ENCODE measurements around the gene ADGRG1. TPM values are rescaled to one million over a fixed set of nuclear protein-coding genes. Genes with fewer than 3 reads are reported as not detected.

Gene ADGRG1
- total RNA-seq, 1 donor from 2014 or later, result 19.7 TPM

DNA sequence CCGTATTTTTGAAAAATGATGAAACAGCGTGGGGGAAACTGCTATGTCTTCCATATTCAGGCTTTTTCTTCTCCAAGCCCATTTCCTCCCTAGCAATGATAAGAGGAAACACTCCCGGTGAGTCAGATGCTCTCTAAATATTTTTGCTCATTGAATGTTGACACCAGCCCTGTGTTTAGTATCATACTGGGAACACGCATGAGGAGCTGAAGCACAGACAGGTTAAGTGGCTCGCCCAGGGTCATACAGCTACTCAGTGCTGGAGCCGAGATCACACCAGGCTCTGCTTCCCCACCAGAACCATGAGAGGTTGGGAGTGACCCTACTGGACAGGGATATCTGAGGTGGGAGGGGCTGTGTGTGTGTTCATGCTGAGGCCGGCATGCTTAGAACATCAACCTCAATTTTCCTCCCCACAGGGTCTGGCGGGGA, 37.8 kb upstream of the ADGRG1 start:
- H3K4me1 Mint-ChIP-seq (ENCODE audit: low read depth), result peaks cover 3% of the 10 kb centered on the region
- H3K27me3 Mint-ChIP-seq, result peaks cover 11% of the 10 kb centered on the region
- H3K36me3 Mint-ChIP-seq (ENCODE audit: insufficient read depth), result no peaks in the 10 kb centered on the region
- TF ChIP-seq, protein P1, sequence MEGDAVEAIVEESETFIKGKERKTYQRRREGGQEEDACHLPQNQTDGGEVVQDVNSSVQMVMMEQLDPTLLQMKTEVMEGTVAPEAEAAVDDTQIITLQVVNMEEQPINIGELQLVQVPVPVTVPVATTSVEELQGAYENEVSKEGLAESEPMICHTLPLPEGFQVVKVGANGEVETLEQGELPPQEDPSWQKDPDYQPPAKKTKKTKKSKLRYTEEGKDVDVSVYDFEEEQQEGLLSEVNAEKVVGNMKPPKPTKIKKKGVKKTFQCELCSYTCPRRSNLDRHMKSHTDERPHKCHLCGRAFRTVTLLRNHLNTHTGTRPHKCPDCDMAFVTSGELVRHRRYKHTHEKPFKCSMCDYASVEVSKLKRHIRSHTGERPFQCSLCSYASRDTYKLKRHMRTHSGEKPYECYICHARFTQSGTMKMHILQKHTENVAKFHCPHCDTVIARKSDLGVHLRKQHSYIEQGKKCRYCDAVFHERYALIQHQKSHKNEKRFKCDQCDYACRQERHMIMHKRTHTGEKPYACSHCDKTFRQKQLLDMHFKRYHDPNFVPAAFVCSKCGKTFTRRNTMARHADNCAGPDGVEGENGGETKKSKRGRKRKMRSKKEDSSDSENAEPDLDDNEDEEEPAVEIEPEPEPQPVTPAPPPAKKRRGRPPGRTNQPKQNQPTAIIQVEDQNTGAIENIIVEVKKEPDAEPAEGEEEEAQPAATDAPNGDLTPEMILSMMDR (IDR thresholded peaks at IDR 0.05; ENCODE audit: unreplicated experiment), result no peak
- H3K9me3 Mint-ChIP-seq (ENCODE audit: low read depth), result no peaks in the 10 kb centered on the region
- DNase-seq (ENCODE audit: low spot score, unreplicated experiment), result no peak
- H3K27ac Mint-ChIP-seq, result no peak overlapping the region
- H3K4me3 Mint-ChIP-seq (ENCODE audit: low read depth), result no peak overlapping the region

DNA sequence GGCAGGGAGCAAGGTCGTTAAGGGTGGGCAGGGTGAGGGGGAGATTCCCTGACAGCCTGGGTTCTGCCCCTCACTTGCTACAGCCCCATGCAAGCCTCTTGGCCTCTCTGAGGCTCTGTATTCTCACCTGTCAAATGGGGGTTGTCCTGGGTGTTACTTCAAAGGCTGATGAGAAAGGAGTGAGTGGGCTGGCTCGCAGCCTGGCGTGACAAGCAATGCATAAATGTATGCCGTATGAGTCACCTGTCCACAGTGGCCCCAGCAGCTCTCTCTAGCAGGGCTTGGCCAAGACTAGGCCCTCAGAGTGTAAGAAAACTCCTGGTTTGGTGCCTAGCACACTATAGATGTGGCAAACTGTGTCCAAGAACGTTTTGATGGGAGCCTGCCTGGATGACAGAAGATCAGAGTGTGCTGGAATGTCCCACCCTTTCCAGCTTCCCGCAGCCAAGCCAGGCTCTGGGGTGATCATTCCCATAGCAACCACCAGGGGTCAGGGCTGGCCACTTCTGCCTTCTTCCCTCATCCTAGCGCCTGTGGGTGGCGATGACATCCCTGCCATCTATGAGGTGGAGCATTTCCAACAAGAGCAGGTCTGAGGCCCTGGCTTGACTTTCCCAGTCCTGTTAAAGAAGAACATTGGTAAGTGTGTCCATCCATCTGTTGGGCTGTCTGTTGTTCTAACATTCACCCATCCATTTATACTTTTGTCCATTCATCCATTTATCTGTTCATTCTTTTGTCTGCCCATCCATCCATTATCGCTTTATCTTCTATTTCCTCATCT, 37.2 kb upstream of the ADGRG1 start:
- TF ChIP-seq, protein P1 (IDR thresholded peaks at IDR 0.05; ENCODE audit: unreplicated experiment), result peak; percentile 93
- peak; percentile 65 for DNase-seq (ENCODE audit: low spot score, unreplicated experiment)

DNA sequence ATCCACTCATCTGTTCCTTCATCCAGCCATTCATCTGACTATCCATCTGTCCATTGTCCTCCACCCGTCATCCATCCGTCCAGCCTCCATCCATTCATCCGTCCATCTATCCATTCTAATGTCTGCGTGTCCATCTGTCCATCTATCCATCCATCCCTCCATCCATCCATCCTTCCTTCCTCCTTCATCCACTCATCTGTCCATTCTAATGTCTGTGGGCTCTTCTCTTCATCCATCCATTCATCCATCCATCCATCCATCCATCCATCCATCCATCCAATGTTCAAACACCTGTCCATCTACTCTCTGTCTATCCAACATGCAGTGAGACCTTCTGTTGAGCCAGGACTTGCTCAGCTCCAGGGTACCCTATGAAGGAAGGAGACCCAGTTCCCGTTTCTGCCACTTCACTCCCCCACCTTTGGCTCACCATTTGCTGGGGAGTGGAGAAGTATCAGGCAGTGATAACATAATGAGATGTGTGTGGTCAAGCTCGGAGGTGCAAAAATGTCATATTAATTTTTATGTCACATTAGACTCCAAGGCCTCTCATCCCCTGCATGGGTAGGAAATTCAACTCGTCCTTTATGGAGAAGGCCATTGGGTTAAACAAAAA, 36.5 kb upstream of the ADGRG1 start:
- peaks cover 11% of the 10 kb centered on the region for H3K27me3 Mint-ChIP-seq
- TF ChIP-seq, protein P1 (IDR thresholded peaks at IDR 0.05; ENCODE audit: unreplicated experiment), result no peak

More for the DNA sequence above, 37.2 kb upstream of the ADGRG1 start:
- no peak overlapping the region for H3K27ac Mint-ChIP-seq
- H3K4me1 Mint-ChIP-seq (ENCODE audit: low read depth), result peaks cover 3% of the 10 kb centered on the region
- H3K27me3 Mint-ChIP-seq, result peaks cover 11% of the 10 kb centered on the region
- H3K36me3 Mint-ChIP-seq (ENCODE audit: insufficient read depth), result no peaks in the 10 kb centered on the region
- H3K9me3 Mint-ChIP-seq (ENCODE audit: low read depth), result no peaks in the 10 kb centered on the region
- no peak overlapping the region for H3K4me3 Mint-ChIP-seq (ENCODE audit: low read depth)

DNA sequence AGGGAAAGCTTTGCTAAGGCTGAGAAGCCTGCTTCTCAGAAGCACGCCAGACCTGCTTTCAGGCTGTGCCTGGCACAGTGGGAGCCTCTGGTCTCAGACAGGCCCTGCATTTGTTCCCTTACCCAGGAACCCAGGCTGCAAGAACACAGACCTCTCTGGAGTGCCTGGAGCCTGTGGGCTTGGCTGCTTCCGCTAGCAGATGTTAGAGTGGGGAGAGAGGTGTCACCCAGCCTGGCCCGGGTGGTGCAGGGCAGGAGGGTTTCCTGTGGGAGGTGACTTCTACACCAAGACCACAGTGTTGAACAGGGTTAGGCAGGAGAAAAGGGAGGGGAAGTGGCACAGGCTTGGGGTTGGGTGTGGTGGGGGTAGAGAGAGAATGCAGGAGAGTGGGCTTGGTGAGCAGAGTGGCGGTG, 35.8 kb upstream of the ADGRG1 start:
- Mint-ChIP-seq H3K4me1 (ENCODE audit: low read depth) (peaks cover 3% of the 10 kb centered on the region), H3K9me3 (ENCODE audit: low read depth) (peaks cover 3% of the 10 kb centered on the region), H3K36me3 (ENCODE audit: insufficient read depth) (no peaks in the 10 kb centered on the region), H3K27ac (no peak overlapping the region), H3K27me3 (peaks cover 11% of the 10 kb centered on the region), H3K4me3 (ENCODE audit: low read depth) (no peak overlapping the region)
- TF ChIP-seq, protein P1 (IDR thresholded peaks at IDR 0.05; ENCODE audit: unreplicated experiment), result no peak
- DNase-seq (ENCODE audit: low spot score, unreplicated experiment), result no peak

More for the DNA sequence above, 36.5 kb upstream of the ADGRG1 start:
- Mint-ChIP-seq H3K9me3 (ENCODE audit: low read depth) (no peaks in the 10 kb centered on the region), H3K27ac (no peak overlapping the region), H3K4me3 (ENCODE audit: low read depth) (no peak overlapping the region), H3K4me1 (ENCODE audit: low read depth) (peaks cover 3% of the 10 kb centered on the region), H3K36me3 (ENCODE audit: insufficient read depth) (no peaks in the 10 kb centered on the region)
- DNase-seq (ENCODE audit: low spot score, unreplicated experiment), result no peak

DNA sequence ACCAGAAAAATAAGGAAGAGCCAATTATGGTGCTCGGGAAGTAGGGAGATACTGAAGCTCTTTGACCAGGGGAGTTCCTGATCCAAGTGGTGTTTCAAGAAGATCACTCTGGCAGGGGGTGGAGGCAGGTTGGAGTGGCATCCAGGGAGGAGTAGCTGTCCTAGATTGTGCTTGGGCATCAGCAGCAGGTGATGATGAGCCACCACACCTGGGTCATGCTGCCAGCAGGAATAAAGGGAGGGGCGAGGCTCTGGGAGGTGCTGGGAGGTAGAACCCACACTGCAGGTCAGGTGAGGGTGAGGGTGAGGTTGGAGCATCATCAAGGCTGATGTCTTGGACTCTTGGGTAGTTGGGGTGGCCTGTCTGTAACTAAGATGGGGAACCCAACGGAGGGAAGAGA, 35.4 kb upstream of the ADGRG1 start:
- Mint-ChIP-seq H3K36me3 (ENCODE audit: insufficient read depth) (no peaks in the 10 kb centered on the region), H3K4me3 (ENCODE audit: low read depth) (no peak overlapping the region), H3K9me3 (ENCODE audit: low read depth) (peaks cover 3% of the 10 kb centered on the region), H3K27ac (no peak overlapping the region), H3K4me1 (ENCODE audit: low read depth) (peaks cover 3% of the 10 kb centered on the region), H3K27me3 (peaks cover 11% of the 10 kb centered on the region)
- no peak for DNase-seq (ENCODE audit: low spot score, unreplicated experiment)
- TF ChIP-seq, protein P1 (IDR thresholded peaks at IDR 0.05; ENCODE audit: unreplicated experiment), result no peak

All from progenitor cell of endocrine pancreas (in vitro differentiated cells).